H1 (cell line): ENCODE results near the gene TMEM50A. TPM values are rescaled to one million over a fixed set of nuclear protein-coding genes. Genes with fewer than 3 reads are reported as not detected.
A peak's percentile ranks its signal among the peaks of the same experiment; 100 is the strongest.
"Not testable (repeated sequence)": the region's sequence is repeated elsewhere in the genome, so short reads cannot be mapped to it uniquely, and the experiment has no call there.

Experiments used
- CTCF ChIA-PET: fragments of 300-600 bp; sonication (Branson Sonifier 250); formaldehyde crosslinking; loops from one replicate; lab custom pipeline; 2021; ENCODE audit not compliant: partially characterized antibody; lab: Charles Lee
- POLR2A ChIA-PET: fragments of 300-600 bp; sonication (Branson Sonifier 250); formaldehyde crosslinking; loops from one replicate; lab custom pipeline; 2021; ENCODE audit warnings: inconsistent platforms; ENCODE audit not compliant: partially characterized antibody; lab: Charles Lee
- DNase-seq, 2 experiments: peaks; one replicate each; pipeline versions ENCODE4 v3.0.0 to v3.0.0-alpha.2; 2010 to 2022; ENCODE audit warnings: low spot score in 2 of 2, low read depth in 1 of 2, mixed read lengths in 1 of 2
- FAIRE-seq: peaks from 2 replicates; lab custom pipeline; 2011; peaks lifted over from hg19 to GRCh38; lab: Jason Lieb, UNC
- H2AFZ ChIP-seq: 2 replicates; pipeline ENCODE4 v1.8.1; 2012; ENCODE audit warnings: low read length, inconsistent platforms
- H2AK5ac ChIP-seq: 2 replicates; pipeline ENCODE4 v1.6.1; 2013; ENCODE audit warnings: low read depth, low read length
- H2BK120ac ChIP-seq: replicated peaks from 2 replicates; pipeline ENCODE3; 2013; ENCODE audit warnings: low read depth, low read length, inconsistent platforms
- H2BK12ac ChIP-seq: 2 replicates; pipeline ENCODE4 v1.6.1; 2013; ENCODE audit warnings: low read depth, low read length
- H2BK15ac ChIP-seq: 2 replicates; pipeline ENCODE4 v1.6.1; 2013; ENCODE audit warnings: low read length
- H2BK20ac ChIP-seq: 2 replicates; pipeline ENCODE4 v1.6.1; 2013; ENCODE audit warnings: low read length
- H2BK5ac ChIP-seq: 2 replicates; pipeline ENCODE4 v1.6.1; 2013; ENCODE audit warnings: low read depth, low read length
- H3K14ac ChIP-seq: 2 replicates; pipeline ENCODE4 v1.6.1; 2013; ENCODE audit warnings: inconsistent platforms; ENCODE audit not compliant: insufficient read length
- H3K18ac ChIP-seq: 2 replicates; pipeline ENCODE4 v1.6.1; 2013; ENCODE audit warnings: low read length; ENCODE audit errors: extremely low read depth
- H3K23ac ChIP-seq: 2 replicates; pipeline ENCODE4 v1.6.1; 2013; ENCODE audit warnings: inconsistent platforms; ENCODE audit not compliant: insufficient read length
- H3K23me2 ChIP-seq: 2 replicates; pipeline ENCODE4 v1.6.1; 2013; ENCODE audit warnings: low read depth, low read length
- H3K27ac ChIP-seq: 2 replicates; pipeline ENCODE4 v1.6.1; 2011; ENCODE audit warnings: low read depth, low read length, inconsistent platforms
- H3K27me3 ChIP-seq, 4 experiments: replicated peaks in 1 of 4; 1 replicate in 1 of 4; 2 replicates in 3 of 4; pipeline versions ENCODE4 v1.6.1 to v1.8.1; 2011 to 2013; ENCODE audit warnings: low read length in 3 of 4, mild to moderate bottlenecking in 3 of 4, inconsistent platforms in 2 of 4, mixed read lengths in 2 of 4, moderate library complexity in 1 of 4; ENCODE audit not compliant: control insufficient read depth in 3 of 4, insufficient read depth in 3 of 4; ENCODE audit errors: extremely low read depth in 1 of 4
- H3K36me3 ChIP-seq, 4 experiments: 2 replicates each; pipeline versions ENCODE4 v1.6.1 to v1.8.1; 2011 to 2013; ENCODE audit warnings: mild to moderate bottlenecking in 4 of 4, low read length in 3 of 4, moderate library complexity in 2 of 4, control low read depth in 1 of 4, inconsistent platforms in 1 of 4; ENCODE audit not compliant: insufficient read depth in 4 of 4, control insufficient read depth in 2 of 4
- H3K4ac ChIP-seq: replicated peaks from 2 replicates; pipeline ENCODE3; 2013; ENCODE audit warnings: low read length, low read depth, mixed read lengths, inconsistent platforms; ENCODE audit not compliant: insufficient read length
- H3K4me1 ChIP-seq, 4 experiments: replicated peaks in 1 of 4; 1 replicate in 1 of 4; 2 replicates in 3 of 4; pipeline versions ENCODE4 v1.6.1 to v1.8.1; 2011 to 2013; ENCODE audit warnings: low read length in 3 of 4, inconsistent platforms in 2 of 4, mixed read lengths in 1 of 4; ENCODE audit not compliant: insufficient read depth in 4 of 4, control insufficient read depth in 3 of 4
- H3K4me2 ChIP-seq, 2 experiments: 2 replicates each; pipeline versions ENCODE4 v1.6.1 to v1.8.1; 2011 to 2013; ENCODE audit warnings: low read depth in 2 of 2, low read length in 2 of 2, control low read depth in 1 of 2, inconsistent platforms in 1 of 2, mild to moderate bottlenecking in 1 of 2; ENCODE audit not compliant: insufficient read depth in 1 of 2
- H3K4me3 ChIP-seq, 4 experiments: fragments of 200-600, 300-600 bp in 1 of 4; sonication (generic), shearing (Covaris generic), sonication (Bioruptor Twin) in 1 of 4; 2 replicates each; pipeline versions ENCODE4 v1.5.1 to v1.8.1; 2011 to 2016; ENCODE audit warnings: low read length in 4 of 4, low read depth in 3 of 4, control low read depth in 2 of 4, inconsistent platforms in 2 of 4, mild to moderate bottlenecking in 2 of 4, mixed read lengths in 1 of 4, moderate library complexity in 1 of 4; ENCODE audit not compliant: insufficient read depth in 2 of 4; ENCODE audit errors: extremely low read depth in 1 of 4
- H3K56ac ChIP-seq: replicated peaks from 2 replicates; pipeline ENCODE3; 2013; ENCODE audit warnings: low read depth, mild to moderate bottlenecking, mixed read lengths, low read length, inconsistent platforms; ENCODE audit not compliant: insufficient read length
- H3K79me1 ChIP-seq: 2 replicates; pipeline ENCODE4 v1.6.1; 2013; ENCODE audit warnings: low read depth, low read length, control low read depth
- H3K79me2 ChIP-seq, 2 experiments: 2 replicates each; pipeline versions ENCODE4 v1.6.1 to v1.8.1; 2012 to 2013; ENCODE audit warnings: low read length in 2 of 2, mild to moderate bottlenecking in 2 of 2, inconsistent platforms in 1 of 2; ENCODE audit not compliant: insufficient read depth in 2 of 2, control insufficient read depth in 1 of 2
- H3K9ac ChIP-seq, 4 experiments: replicated peaks in 1 of 4; 1 replicate in 1 of 4; 2 replicates in 3 of 4; pipeline versions ENCODE4 v1.6.1 to v1.8.1; 2011 to 2013; ENCODE audit warnings: low read depth in 3 of 4, low read length in 3 of 4, control low read depth in 2 of 4, mild to moderate bottlenecking in 2 of 4, moderate library complexity in 2 of 4, inconsistent platforms in 1 of 4; ENCODE audit errors: extremely low read depth in 1 of 4
- H3K9me3 ChIP-seq, 2 experiments: 2 replicates each; pipeline versions ENCODE4 v1.6.1 to v1.8.1; 2012 to 2013; ENCODE audit warnings: mild to moderate bottlenecking in 2 of 2, moderate library complexity in 2 of 2, control low read depth in 1 of 2, inconsistent platforms in 1 of 2, low read depth in 1 of 2, low read length in 1 of 2, mixed read lengths in 1 of 2; ENCODE audit not compliant: insufficient read depth in 2 of 2
- H4K20me1 ChIP-seq, 2 experiments: replicated peaks in 1 of 2; 2 replicates each; pipeline versions ENCODE3 to v1.8.1; 2011 to 2013; ENCODE audit warnings: inconsistent platforms in 2 of 2, low read length in 2 of 2, mild to moderate bottlenecking in 1 of 2; ENCODE audit not compliant: insufficient read depth in 2 of 2, control insufficient read depth in 1 of 2
- H4K5ac ChIP-seq: 2 replicates; pipeline ENCODE4 v1.6.1; 2013; ENCODE audit warnings: low read length, low read depth, mixed read lengths, inconsistent platforms; ENCODE audit not compliant: insufficient read length
- H4K8ac ChIP-seq: 2 replicates; pipeline ENCODE4 v1.8.0; 2013; ENCODE audit warnings: mild to moderate bottlenecking, moderate library complexity, low read length, inconsistent platforms; ENCODE audit not compliant: insufficient read depth; ENCODE audit errors: extremely low read depth
- H4K91ac ChIP-seq: replicated peaks from 2 replicates; pipeline ENCODE3; 2013; ENCODE audit warnings: low read length, mixed read lengths, inconsistent platforms; ENCODE audit not compliant: insufficient read length
- RAD21 ChIP-seq, 2 experiments: IDR thresholded peaks in 1 of 2; conservative IDR thresholded peaks in 1 of 2; 2 replicates each; pipeline ENCODE4 v1.6.1; 2011; ENCODE audit warnings: low read depth in 2 of 2, low read length in 2 of 2, improper control_type of control experiment in 1 of 2, inconsistent platforms in 1 of 2, mild to moderate bottlenecking in 1 of 2, moderate library complexity in 1 of 2
- WGBS, 2 experiments: shearing (Covaris generic) in 1 of 2; methylation state at CpG; one replicate each; pipeline versions ENCODE4 v1.1.6 to v1.1.7; 2013 to 2015; ENCODE audit warnings: low lambda C conversion rate in 2 of 2, mixed read lengths in 2 of 2, inconsistent platforms in 1 of 2, low coverage in 1 of 2, missing lambda C conversion rate in 1 of 2; ENCODE audit not compliant: insufficient replicate concordance in 2 of 2, insufficient coverage in 1 of 2, insufficient read length in 1 of 2; ENCODE audit errors: extremely low coverage in 1 of 2, missing lambda C conversion rate in 1 of 2; 5-methylcytosine and 5-hydroxymethylcytosine counted together
- polyA plus RNA-seq, 7 experiments: library from polyadenylated mRNA; depleted of rRNA in 3 of 7; stranded (reverse) in 5 of 7; unstranded in 2 of 7; fragments of >200 nt in 5 of 7; fragments of 200-250 nt in 2 of 7; gene quantifications; 1 replicate in 5 of 7; 2 replicates in 1 of 7; 4 replicates in 1 of 7; pipeline versions ENCODE4 v1.2.1 to v1.2.3, GENCODE V29; 2011 to 2013; ENCODE audit warnings: missing spikeins in 2 of 7, mixed read lengths in 2 of 7
- total RNA-seq: library from RNA; stranded (reverse); fragmentation: NEBNext Ultra II Directional; extraction: Animal tissue kit (Norgen Biotek cat#: 25700); gene quantifications from 2 replicates; pipeline ENCODE4 v1.2.1, GENCODE V29; 2021
- TF ChIP-seq, protein P1 (sequence below), 3 experiments: IDR thresholded peaks; 1 replicate in 2 of 3; 2 replicates in 1 of 3; pipeline versions ENCODE4 v1.5.1 to v1.6.1; 2011; ENCODE audit warnings: low read length in 3 of 3, mild to moderate bottlenecking in 3 of 3, inconsistent platforms in 2 of 3, low read depth in 1 of 3, moderate library complexity in 1 of 3; ENCODE audit not compliant: insufficient read depth in 1 of 3; ENCODE audit errors: control extremely low read depth in 1 of 3

The TMEM50A gene
- total and polyA plus RNA-seq, 2 of the 8 experiments (the other 6 are each of a cell fraction or from before 2014, with no cell fraction given), result 98.6 to 111 TPM

- not testable (repeated sequence) for H3K4ac ChIP-seq, H2BK12ac ChIP-seq, H2AFZ ChIP-seq, H2BK120ac ChIP-seq, H3K79me2 ChIP-seq, H3K27me3 ChIP-seq, H4K5ac ChIP-seq, H3K36me3 ChIP-seq, H3K14ac ChIP-seq, H3K79me1 ChIP-seq, H3K4me3 ChIP-seq, H3K23ac ChIP-seq, H3K56ac ChIP-seq, H3K27ac ChIP-seq, H4K91ac ChIP-seq, H3K4me1 ChIP-seq
- FAIRE-seq, result peak; percentile 83
- TF ChIP-seq, protein P1, sequence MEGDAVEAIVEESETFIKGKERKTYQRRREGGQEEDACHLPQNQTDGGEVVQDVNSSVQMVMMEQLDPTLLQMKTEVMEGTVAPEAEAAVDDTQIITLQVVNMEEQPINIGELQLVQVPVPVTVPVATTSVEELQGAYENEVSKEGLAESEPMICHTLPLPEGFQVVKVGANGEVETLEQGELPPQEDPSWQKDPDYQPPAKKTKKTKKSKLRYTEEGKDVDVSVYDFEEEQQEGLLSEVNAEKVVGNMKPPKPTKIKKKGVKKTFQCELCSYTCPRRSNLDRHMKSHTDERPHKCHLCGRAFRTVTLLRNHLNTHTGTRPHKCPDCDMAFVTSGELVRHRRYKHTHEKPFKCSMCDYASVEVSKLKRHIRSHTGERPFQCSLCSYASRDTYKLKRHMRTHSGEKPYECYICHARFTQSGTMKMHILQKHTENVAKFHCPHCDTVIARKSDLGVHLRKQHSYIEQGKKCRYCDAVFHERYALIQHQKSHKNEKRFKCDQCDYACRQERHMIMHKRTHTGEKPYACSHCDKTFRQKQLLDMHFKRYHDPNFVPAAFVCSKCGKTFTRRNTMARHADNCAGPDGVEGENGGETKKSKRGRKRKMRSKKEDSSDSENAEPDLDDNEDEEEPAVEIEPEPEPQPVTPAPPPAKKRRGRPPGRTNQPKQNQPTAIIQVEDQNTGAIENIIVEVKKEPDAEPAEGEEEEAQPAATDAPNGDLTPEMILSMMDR (IDR thresholded peaks at IDR 0.05; ENCODE audit: control extremely low read depth in 1 of 3, insufficient read depth in 1 of 3, low read depth in 1 of 3, low read length in 3 of 3), result peak; percentile 9 to 26 (median 18)
- peak; percentile 40 to 44 for TF ChIP-seq RAD21 (IDR thresholded peaks at IDR 0.05 in 1 of 2, conservative IDR thresholded peaks at IDR 0.05 in 1 of 2; ENCODE audit: low read depth in 2 of 2, low read length in 2 of 2)
- TF ChIP-seq, all 59 proteins: peak for 2; not testable (repeated sequence) for 57
- H3K23me2 ChIP-seq, H3K18ac ChIP-seq, H3K9ac ChIP-seq, H2BK20ac ChIP-seq, H2AK5ac ChIP-seq, H4K8ac ChIP-seq, H2BK5ac ChIP-seq, H2BK15ac ChIP-seq, H3K9me3 ChIP-seq, POLR2A ChIA-PET, H4K20me1 ChIP-seq, H3K4me2 ChIP-seq: not testable (repeated sequence)
- 33% methylated on average over 6 of the region's 8 CpGs; no CpG with 5 or more reads in 1 of the 2 experiments for WGBS, 2 experiments
- CTCF ChIA-PET, result interaction anchor here (0.6 to 1.3 kb wide), 7 partner anchors 83 to 945 kb away, joined by 3 to 5 read pairs (median 3); no protein-coding TSS in a partner anchor
- peak in 1 of 2 experiments; percentile 44 for DNase-seq
Observed at GRCh38 chr1:25402947-25403803, 65.0 kb downstream of the TMEM50A start.
